ENCODE data around the gene ZNF438. TPM values are rescaled to one million over a fixed set of nuclear protein-coding genes. Genes with fewer than 3 reads are reported as not detected.

The ZNF438 gene
- total RNA-seq, 1 experiment from 2014 or later = 0.83 TPM

- no peaks in the 10 kb centered on the region for H3K79me1 ChIP-seq (ENCODE audit: insufficient read depth, low read depth, low read length, poor library complexity, severe bottlenecking)
- no CpG with 5 or more reads among the region's 4 CpGs for WGBS (ENCODE audit: extremely low coverage, insufficient read length, low lambda C conversion rate)
- H2BK120ac ChIP-seq (ENCODE audit: low read depth, low read length, poor library complexity, severe bottlenecking) = no peak overlapping the region
- no peak overlapping the region for H2AK5ac ChIP-seq (ENCODE audit: insufficient read length, low read length)
- H4K5ac ChIP-seq (ENCODE audit: insufficient read length, low read depth, low read length) = no peak overlapping the region
- H3K14ac ChIP-seq (ENCODE audit: insufficient read depth, low read length) = no peak overlapping the region
- H3K4ac ChIP-seq (ENCODE audit: low read depth, low read length) = no peak overlapping the region
- no peak overlapping the region for H3K23ac ChIP-seq (ENCODE audit: insufficient read length, low read depth, low read length)
- Mint-ChIP-seq H3K36me3 (ENCODE audit: insufficient read depth in 1 of 3, low read depth in 3 of 3) (no peaks in the 10 kb centered on the region), H3K9me3 (no peaks in the 10 kb centered on the region; a peak in 3 of 5 replicates), H3K4me3 (no peak overlapping the region), H3K4me1 (peaks cover 34 to 36% of the 10 kb centered on the region in 2 experiments), H3K27ac (no peak overlapping the region), H3K27me3 (ENCODE audit: low read depth) (peaks cover 59% of the 10 kb centered on the region)
- no peak overlapping the region for H3K18ac ChIP-seq (ENCODE audit: insufficient read length, low read depth, low read length)
- H3K4me2 ChIP-seq (ENCODE audit: insufficient read depth, insufficient read length, low read length) = no peak overlapping the region
- no peak overlapping the region for H3T11ph ChIP-seq (ENCODE audit: low read length)
- H2BK12ac ChIP-seq (ENCODE audit: insufficient read length, low read depth, low read length) = no peak overlapping the region
- H2BK15ac ChIP-seq (ENCODE audit: low read depth, low read length) = no peak overlapping the region
- no peaks in the 10 kb centered on the region for H3K23me2 ChIP-seq (ENCODE audit: insufficient read length, low read depth, low read length, poor library complexity, severe bottlenecking)
- no peak overlapping the region for H2BK5ac ChIP-seq (ENCODE audit: insufficient read length, low read length)
- H3K56ac ChIP-seq (ENCODE audit: insufficient read length, low read depth, low read length) = no peak overlapping the region
- no peak overlapping the region for H3K9ac ChIP-seq (ENCODE audit: extremely low read depth, insufficient read length, low read length)
- no peak overlapping the region for H2BK20ac ChIP-seq (ENCODE audit: low read depth, low read length, poor library complexity, severe bottlenecking)
- peaks cover 2% of the 10 kb centered on the region; the same call in 1 of the 2 replicates for H3K4me1 ChIP-seq (ENCODE audit: insufficient read depth, low read length)
- no peak overlapping the region for H2AFZ ChIP-seq (ENCODE audit: low read length)
- H3K27ac ChIP-seq (ENCODE audit: insufficient read length, low read depth, low read length) = no peak overlapping the region
- no peak overlapping the region for H4K8ac ChIP-seq (replicated peaks; ENCODE audit: insufficient read length, low read depth, low read length)
- no peaks in the 10 kb centered on the region for H4K20me1 ChIP-seq (ENCODE audit: control insufficient read depth, insufficient read depth, insufficient read length)
- no peaks in the 10 kb centered on the region for H3K9me3 ChIP-seq (ENCODE audit: control insufficient read depth, low read depth, low read length)
- no peak overlapping the region for H4K91ac ChIP-seq (ENCODE audit: insufficient read length, low read depth, low read length)
- no peak for DNase-seq
- H3K27me3 ChIP-seq (ENCODE audit: insufficient read depth, low read length) = peaks cover 4% of the 10 kb centered on the region; the same call in 1 of the 2 replicates
- H3K79me2 ChIP-seq (ENCODE audit: insufficient read depth, low read length) = no peaks in the 10 kb centered on the region
- TF ChIP-seq CTCF (conservative IDR thresholded peaks at IDR 0.05) = no peak
These were observed 203.0 kb downstream of the ZNF438 start for GRCh38 chr10:30828680-30829079.
